Loucy (cell line): ENCODE measurements around the gene OTOA.

Source experiments
- H2AFZ ChIP-seq: fragments of 200-600 bp; sonication (generic); 2 replicates; pipeline ENCODE4 v1.6.0; 2016; ENCODE audit warnings: antibody characterized with exemption, mild to moderate bottlenecking, low read length, moderate library complexity
- H3F3A ChIP-seq: fragments of 200-600 bp; 2 replicates; pipeline ENCODE4 v1.6.0; 2016; ENCODE audit warnings: antibody characterized with exemption, low read depth, mild to moderate bottlenecking
- H3K27me3 ChIP-seq: fragments of 200-600 bp; sonication (generic); 2 replicates; pipeline ENCODE4 v1.6.1; 2014; ENCODE audit warnings: low read length, mild to moderate bottlenecking; ENCODE audit not compliant: insufficient read depth, poor library complexity, severe bottlenecking
- H3K36me3 ChIP-seq: fragments of 200-600 bp; sonication (generic); 2 replicates; pipeline ENCODE4 v1.6.1; 2016; ENCODE audit warnings: low read length; ENCODE audit not compliant: insufficient read depth
- H3K4me1 ChIP-seq: fragments of 200-600 bp; sonication (generic); 2 replicates; pipeline ENCODE4 v1.5.1; 2014; ENCODE audit warnings: low read length, mild to moderate bottlenecking; ENCODE audit not compliant: insufficient read depth, poor library complexity, severe bottlenecking
- H3K4me2 ChIP-seq: fragments of 200-600 bp; sonication (generic); 2 replicates; pipeline ENCODE4 v1.6.0; 2014; ENCODE audit warnings: antibody characterized with exemption, low read length, low read depth, mild to moderate bottlenecking; ENCODE audit not compliant: poor library complexity, severe bottlenecking
- H3K4me3 ChIP-seq: fragments of 200-600 bp; sonication (generic); 2 replicates; pipeline ENCODE4 v1.5.1; 2014; ENCODE audit warnings: low read length, mild to moderate bottlenecking, mixed read lengths; ENCODE audit not compliant: poor library complexity, severe bottlenecking
- H3K79me2 ChIP-seq: fragments of 200-600 bp; sonication (generic); 2 replicates; pipeline ENCODE4 v1.6.1; 2014; ENCODE audit warnings: low read length; ENCODE audit not compliant: insufficient read depth
- H3K9ac ChIP-seq: fragments of 200-600 bp; sonication (generic); 2 replicates; pipeline ENCODE4 v1.6.0; 2014; ENCODE audit warnings: mild to moderate bottlenecking, low read depth, low read length, moderate library complexity; ENCODE audit not compliant: poor library complexity, severe bottlenecking
- H3K9me2 ChIP-seq: fragments of 200-600 bp; sonication (generic); replicated peaks from 2 replicates; pipeline ENCODE4 v1.6.1; 2016; ENCODE audit warnings: low read depth, low read length, mixed read lengths
- H3K9me3 ChIP-seq: fragments of 200-600 bp; sonication (generic); 2 replicates; pipeline ENCODE4 v1.6.1; 2014; ENCODE audit warnings: mild to moderate bottlenecking, antibody characterized with exemption, low read length, low read depth; ENCODE audit not compliant: insufficient read depth
- H4K20me1 ChIP-seq: fragments of 200-600 bp; sonication (generic); 2 replicates; pipeline ENCODE4 v1.6.0; 2014; ENCODE audit warnings: antibody characterized with exemption, low read length, mild to moderate bottlenecking; ENCODE audit not compliant: insufficient read depth, poor library complexity, severe bottlenecking
- EZH2phosphoT487 ChIP-seq: fragments of 200-600 bp; IDR thresholded peaks from 2 replicates; pipeline ENCODE4 v1.6.1; 2018; ENCODE audit warnings: antibody characterized with exemption, mild to moderate bottlenecking, moderate library complexity, borderline replicate concordance
- TF ChIP-seq, protein P1 (sequence below): fragments of 200-600 bp; sonication (generic); conservative IDR thresholded peaks from 2 replicates; pipeline ENCODE4 v1.5.1; 2014; ENCODE audit warnings: mild to moderate bottlenecking, antibody characterized with exemption, low read length

OTOA gene

DNA sequence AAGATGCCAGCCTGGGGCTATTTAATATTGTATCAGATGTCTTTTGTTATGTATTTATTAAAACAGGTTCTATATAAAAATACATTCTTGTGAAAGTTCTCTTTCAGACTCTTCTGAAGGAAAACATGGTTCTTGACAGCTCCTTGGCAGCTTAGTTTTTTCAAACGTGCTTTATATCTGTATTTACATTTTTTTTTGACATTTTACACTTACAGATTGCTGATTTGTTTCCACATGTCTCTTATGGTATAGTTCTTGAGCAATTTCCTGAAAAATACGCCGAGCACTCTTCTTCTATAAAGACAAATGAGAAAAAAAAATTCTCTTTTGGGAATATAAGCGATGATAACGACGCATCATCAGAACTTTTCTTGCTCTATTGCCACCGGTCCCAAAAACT is 20.9 kb upstream of the OTOA start:
- H3K9me2 ChIP-seq = no peaks in the 10 kb centered on the region
- no peaks in the 10 kb centered on the region for H3K27me3 ChIP-seq
- peaks cover 21% of the 10 kb centered on the region for H3F3A ChIP-seq
- H2AFZ ChIP-seq = no peak overlapping the region
- H4K20me1 ChIP-seq = peaks cover 10% of the 10 kb centered on the region
- TF ChIP-seq, protein P1, sequence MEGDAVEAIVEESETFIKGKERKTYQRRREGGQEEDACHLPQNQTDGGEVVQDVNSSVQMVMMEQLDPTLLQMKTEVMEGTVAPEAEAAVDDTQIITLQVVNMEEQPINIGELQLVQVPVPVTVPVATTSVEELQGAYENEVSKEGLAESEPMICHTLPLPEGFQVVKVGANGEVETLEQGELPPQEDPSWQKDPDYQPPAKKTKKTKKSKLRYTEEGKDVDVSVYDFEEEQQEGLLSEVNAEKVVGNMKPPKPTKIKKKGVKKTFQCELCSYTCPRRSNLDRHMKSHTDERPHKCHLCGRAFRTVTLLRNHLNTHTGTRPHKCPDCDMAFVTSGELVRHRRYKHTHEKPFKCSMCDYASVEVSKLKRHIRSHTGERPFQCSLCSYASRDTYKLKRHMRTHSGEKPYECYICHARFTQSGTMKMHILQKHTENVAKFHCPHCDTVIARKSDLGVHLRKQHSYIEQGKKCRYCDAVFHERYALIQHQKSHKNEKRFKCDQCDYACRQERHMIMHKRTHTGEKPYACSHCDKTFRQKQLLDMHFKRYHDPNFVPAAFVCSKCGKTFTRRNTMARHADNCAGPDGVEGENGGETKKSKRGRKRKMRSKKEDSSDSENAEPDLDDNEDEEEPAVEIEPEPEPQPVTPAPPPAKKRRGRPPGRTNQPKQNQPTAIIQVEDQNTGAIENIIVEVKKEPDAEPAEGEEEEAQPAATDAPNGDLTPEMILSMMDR = no peak
- no peak for TF ChIP-seq EZH2phosphoT487
- no peaks in the 10 kb centered on the region for H3K9me3 ChIP-seq
- H3K79me2 ChIP-seq = peaks cover 45% of the 10 kb centered on the region
- no peaks in the 10 kb centered on the region for H3K36me3 ChIP-seq
- no peak overlapping the region for H3K9ac ChIP-seq
- peaks cover 38% of the 10 kb centered on the region for H3K4me1 ChIP-seq
- H3K4me2 ChIP-seq = no peak overlapping the region
- no peak overlapping the region for H3K4me3 ChIP-seq

GRCh38 chr16:21643785-21644184 is 20.0 kb upstream of the OTOA start:
- no peak overlapping the region for H3K9ac ChIP-seq
- H3K79me2 ChIP-seq = peaks cover 53% of the 10 kb centered on the region
- H2AFZ ChIP-seq = no peak overlapping the region
- no peak overlapping the region for H3K4me2 ChIP-seq
- H3K27me3 ChIP-seq = no peaks in the 10 kb centered on the region
- peaks cover 28% of the 10 kb centered on the region for H3F3A ChIP-seq
- no peaks in the 10 kb centered on the region for H3K36me3 ChIP-seq
- peaks cover 16% of the 10 kb centered on the region for H4K20me1 ChIP-seq
- H3K9me3 ChIP-seq = no peaks in the 10 kb centered on the region
- no peaks in the 10 kb centered on the region for H3K9me2 ChIP-seq
- TF ChIP-seq, protein P1 = no peak
- TF ChIP-seq EZH2phosphoT487 = no peak
- H3K4me3 ChIP-seq = no peak overlapping the region
- H3K4me1 ChIP-seq = peaks cover 40% of the 10 kb centered on the region

- Histone ChIP-seq H3K9me2 (no peaks in the 10 kb centered on the region), H3K9me3 (no peaks in the 10 kb centered on the region), H3K4me3 (peak overlapping the region; percentile 67), H3K9ac (peak overlapping the region; percentile 63), H3K4me1 (peaks cover 49% of the 10 kb centered on the region), H3F3A (peaks cover 28% of the 10 kb centered on the region), H4K20me1 (peaks cover 12% of the 10 kb centered on the region), H3K27me3 (no peaks in the 10 kb centered on the region), H2AFZ (no peak overlapping the region), H3K36me3 (0 out of 2 replicates have a peak, but pooled peaks cover 4% of the 10 kb centered on the region), H3K79me2 (peaks cover 61% of the 10 kb centered on the region), H3K4me2 (peak overlapping the region; percentile 90)
- no peak for TF ChIP-seq EZH2phosphoT487
- TF ChIP-seq, protein P1 = no peak
Observed at GRCh38 chr16:21644674-21645073, 19.1 kb upstream of the OTOA start.
